HG03196 (cell line): ENCODE results near the gene MAN2B2.

Source experiments
- ATAC-seq: cut with Tn5 transposase; IDR thresholded peaks from one replicate; pipeline ENCODE4 v1.9.1; 2021; ENCODE audit not compliant: unreplicated experiment

The MAN2B2 gene

DNA sequence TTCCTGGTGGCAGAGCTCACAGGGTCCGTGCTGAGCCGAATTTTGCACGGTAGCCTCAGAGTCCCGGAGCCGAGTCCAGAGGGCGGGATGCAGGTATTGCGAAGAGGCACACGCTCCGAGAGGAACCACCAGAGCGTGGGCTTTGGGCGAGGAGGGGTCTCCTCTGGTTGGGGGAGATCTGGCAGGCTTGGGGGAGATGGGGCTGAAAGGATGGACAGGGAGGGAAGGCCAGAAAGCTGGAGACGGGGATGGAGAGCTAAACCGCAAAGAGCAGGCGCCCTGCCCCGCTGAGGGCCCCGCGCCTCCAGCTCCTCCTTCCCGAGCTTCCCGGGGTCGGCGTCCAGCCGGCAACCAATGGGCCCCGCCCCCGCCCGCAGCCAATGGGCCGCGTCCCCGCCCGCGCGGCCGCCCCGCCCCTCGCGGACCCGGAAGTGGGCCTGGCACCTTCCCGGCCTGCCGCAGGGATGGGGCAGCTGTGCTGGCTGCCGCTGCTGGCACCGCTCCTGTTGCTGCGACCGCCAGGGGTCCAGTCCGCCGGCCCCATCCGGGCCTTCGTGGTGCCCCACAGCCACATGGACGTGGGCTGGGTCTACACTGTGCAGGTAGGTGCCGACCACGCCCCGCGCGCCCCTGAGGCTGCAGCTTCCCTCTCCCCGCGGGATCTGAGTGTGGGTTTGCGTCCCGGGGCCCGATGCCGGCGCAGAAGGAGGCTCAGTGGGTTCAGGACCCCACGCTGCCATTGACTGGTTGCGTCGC is at the start of gene MAN2B2:
MAN2B2 (plus strand) TSS at position 443 of the 756 bp plus-strand sequence; CDS start at position 465, 22 bp downstream.
- ATAC-seq, result peak; percentile 93

DNA sequence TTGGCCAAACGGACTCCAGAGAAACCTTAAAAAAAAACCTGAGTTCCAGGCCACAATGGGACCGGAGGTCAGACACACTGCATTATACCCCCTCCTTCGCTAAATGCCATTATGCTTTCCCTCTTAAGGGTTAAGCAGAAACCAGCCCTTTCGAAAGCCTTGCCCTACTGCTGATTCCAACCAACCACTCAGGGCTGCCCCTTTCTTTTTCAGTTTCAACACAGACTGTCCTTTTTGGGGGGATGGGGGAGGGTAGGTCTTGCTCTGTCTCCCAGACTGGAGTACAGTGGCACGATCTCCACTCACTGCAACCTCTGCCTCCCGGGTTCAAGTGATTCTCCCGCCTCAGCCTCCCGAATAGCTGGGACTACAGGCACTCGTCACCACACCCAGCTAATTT is 49.5 kb upstream of the MAN2B2 start:
- ATAC-seq, result no peak

DNA sequence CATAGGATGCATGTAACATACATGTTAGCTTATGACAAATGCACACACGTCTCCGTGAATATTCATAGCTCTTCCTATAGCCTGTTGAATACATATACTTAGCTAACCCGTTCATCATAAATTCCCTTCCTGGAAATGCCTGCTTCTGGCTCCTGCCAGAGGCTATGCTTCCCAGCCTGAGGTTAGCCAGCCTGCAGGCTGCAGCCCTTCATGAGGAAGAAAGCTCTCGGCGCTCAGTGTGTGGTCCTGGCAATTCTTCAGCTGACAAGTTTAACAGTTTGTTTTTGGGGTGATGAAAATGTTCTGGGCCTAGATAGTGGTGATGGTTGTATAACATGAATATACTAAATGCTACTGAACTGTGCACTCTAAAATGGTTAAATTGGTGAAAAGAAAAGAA is 48.8 kb upstream of the MAN2B2 start:
- ATAC-seq, result no peak

DNA sequence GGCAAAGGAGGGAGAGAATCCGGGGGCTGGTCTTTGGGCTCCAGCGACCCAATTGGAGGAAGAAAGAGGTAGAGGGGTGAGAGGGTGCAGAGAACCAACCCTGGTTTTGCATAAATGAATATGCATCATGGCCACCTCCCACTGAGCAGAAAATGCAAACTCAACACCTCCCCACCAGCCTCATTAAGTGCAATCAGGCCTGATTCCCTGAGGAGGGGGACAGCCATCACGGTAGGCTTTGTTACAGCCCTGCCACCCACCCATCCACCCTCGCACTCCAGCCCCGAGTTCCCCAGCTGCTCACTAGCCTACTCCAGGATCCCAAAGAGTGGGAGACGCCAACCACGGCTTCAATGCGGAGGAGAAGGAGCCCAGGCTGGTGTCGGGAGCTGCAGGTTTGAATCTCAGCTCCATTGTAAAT is 48.3 kb upstream of the MAN2B2 start:
- ATAC-seq, result no peak

DNA sequence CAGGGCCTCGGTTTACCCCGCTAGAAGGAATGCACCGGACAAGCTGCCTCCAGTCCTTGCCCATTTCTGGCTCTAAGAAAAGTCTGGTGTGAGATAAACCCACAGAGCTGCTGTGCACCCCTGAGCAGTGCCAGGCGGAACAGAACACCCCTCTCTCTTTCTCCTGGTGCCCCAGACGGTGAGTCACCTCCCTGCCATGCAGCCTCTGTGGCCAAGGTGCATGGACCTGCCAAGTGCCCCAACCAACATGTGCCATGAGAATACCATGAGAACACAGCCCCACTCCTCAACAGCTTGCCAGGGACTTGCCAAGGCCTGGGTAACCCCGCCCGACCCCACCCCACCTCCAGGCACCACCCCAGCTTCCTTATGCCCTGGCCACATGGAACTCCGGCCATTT is 47.7 kb upstream of the MAN2B2 start:
- no peak for ATAC-seq

DNA sequence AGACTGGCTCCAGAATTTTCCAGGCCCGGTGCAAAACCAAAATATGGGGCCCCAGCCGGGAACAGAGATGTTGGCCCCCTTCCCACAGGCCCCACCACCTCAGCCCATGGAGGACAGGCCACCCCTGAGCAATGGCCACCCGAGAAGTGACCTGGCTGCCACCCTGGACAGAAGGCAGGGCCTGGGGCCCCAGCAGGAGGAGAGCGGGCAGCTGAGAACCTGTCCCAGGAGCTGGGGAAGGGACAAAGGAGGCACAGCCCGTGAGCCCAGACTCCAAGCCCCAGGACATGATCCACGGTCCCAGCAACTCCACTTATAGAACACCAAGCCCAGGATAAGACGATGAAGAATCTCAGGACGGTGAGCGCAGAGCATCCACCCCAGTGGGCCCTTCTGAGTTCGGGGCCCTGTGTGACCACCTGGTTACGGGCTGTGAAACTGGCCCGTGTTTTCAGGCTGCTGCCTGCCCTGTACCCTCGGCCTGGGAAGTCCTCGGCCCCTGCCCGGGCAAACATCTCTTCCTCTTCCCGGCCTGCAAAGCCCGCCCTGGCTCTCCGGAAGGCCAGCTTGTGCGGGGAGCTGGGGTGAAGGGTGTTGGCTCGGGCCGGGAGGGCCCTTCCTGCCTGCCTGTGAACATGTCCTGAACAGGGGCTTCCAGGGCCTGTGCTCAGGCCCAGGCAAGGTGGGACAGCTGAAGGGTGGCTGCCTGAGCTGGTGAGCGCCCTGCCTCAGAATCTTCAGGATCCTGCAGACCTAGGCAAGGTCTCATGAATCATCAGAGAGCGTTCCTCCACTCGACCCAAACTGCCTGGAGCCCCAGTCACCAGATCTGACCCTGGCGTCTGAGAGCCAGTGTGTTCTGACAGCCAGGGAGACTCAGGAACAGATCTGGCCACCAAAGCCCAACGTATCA is 47.0 kb upstream of the MAN2B2 start:
- ATAC-seq, result no peak

DNA sequence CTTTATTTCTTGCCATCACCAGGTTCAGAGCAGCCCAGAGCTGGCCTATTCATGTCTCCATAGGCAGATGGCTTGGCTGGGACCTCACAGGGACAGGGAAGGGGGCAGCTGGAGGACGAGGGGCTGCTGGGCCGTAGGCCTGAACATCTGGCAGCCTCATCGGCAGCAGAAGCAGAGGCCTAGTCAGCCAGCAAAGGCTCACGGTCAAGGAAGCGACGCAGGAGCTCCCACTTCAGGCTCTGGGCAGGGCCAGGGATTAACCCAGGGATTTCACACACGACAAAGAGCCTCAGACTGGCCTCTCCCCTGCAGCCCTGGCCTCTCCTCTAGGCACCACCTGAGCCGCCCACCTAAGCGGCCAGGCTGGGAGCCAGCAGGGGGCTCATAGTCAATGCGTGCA is 46.0 kb upstream of the MAN2B2 start:
- ATAC-seq, result no peak

DNA sequence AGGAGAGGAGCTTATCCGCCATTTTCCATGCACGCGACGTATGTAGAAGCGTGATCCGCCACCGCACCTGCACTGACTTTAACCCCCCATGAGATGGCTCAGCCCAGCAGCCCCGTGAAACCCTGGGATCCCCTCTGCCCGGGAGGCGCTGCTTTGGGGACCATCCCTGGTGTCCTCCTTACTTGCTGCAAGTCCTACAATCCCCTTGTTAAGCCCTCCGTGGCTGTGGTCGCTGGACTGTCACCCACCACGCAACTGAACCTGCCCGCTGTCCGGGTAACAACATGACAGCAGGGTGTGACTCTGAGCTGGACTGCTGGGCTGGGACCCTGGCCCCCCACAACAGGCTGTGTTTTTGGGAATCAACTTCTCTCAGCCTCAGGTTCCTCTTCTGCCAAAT is 44.7 kb upstream of the MAN2B2 start:
- no peak for ATAC-seq

DNA sequence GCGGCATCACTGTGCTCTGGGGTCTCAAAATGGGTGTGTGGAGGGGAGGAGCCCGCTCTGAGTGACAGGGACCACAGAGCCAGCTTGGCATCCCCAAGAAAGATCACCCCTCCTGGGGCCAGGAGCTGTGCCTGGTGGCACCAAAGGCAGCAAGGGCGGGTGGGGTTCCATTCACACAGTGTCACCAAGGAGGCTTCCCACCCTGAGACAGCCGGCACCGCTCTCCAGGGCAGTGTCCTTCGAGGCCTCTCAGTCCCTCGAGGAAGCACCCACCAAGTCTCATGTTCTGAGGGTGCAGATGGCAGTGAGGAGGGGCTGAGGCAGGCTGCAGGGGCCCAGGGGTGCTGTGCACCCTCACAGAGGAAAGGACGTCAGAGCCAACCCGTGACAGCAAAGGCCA is 44.0 kb upstream of the MAN2B2 start:
- no peak for ATAC-seq

DNA sequence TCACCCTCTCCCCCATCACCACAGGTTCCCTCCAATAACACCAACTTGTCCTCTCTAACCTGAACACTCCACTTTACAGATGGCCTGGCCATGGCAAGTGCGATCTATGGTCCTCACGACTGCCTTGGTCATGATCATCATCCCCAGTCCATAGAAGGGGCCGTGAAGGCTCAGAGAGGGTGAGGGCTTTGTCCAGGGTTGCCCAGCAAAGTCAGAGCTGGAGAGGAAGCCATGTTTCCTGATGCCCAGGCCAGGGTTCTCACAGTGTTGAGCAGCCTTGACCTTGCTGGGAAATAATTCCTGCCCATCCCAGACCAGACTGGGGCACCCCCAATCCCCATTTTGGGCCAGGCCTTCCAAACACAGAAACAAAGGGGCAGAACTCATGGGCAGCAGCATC is 42.9 kb upstream of the MAN2B2 start:
- no peak for ATAC-seq

DNA sequence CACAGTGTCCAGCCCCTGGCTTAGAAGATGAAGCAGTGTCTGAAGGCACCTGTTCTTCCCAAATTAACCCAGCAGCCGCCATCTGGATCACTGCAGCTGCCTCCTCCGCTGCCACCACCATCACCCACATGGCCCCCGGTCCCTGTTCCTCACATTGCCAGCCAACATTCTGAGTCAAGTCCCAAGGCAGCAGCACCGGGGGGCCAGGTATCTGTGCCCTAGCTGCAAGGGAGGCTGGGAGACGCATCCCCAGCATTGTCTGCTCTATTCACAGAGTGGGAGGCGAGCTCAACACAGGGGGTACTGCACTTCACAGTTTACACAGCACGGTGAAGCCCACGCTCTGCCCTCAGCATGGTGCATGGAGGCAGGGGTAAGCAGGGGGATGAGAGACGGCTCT is 42.3 kb upstream of the MAN2B2 start:
- no peak for ATAC-seq

DNA sequence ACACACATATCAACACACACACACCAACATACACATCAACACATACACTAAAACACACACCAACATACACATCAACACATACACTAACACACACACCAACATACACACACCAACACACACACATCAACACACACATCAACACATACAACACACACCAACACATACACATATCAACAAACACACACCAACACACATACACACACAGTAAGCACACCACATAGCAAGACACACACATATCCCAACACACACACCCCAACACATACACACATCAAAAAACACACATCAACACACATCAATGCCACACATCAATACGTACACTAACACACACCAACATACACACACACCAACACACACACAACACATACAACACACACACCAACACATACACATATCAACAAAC is 40.9 kb upstream of the MAN2B2 start:
- ATAC-seq, result no peak

DNA sequence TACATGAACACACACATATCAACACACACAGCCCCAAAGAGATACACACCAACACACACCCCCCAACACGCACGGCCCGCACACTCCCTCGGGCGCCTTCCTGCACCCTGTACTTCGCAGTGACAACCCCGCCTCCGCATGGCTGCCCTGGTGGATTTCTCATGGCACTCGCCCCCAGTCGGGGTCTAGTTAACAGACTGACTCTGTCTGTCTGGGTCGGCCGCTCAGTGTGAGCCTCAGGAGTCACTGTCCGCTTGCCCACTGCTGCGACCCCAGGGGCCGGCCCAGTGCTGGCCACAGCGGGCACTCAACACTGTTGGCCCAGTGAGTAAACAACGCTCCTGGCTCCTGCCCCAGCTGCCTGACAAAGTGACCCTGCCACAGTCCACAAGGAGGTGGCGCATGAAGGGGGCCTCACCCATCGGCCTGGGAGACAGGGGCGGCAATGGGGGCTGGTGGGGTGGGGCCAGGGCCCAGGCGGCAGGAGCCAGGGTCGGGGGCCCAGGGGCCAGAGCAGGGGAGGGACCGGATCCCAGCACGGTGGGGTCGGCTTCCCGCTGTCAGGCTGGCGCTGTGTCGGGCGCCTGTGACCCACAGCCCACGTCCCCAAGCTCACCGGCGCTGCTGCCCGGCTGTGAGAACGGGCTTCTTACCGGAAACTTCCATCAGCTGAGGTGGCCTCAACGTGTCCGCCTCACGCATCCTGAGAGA is 40.2 kb upstream of the MAN2B2 start:
- no peak for ATAC-seq

DNA sequence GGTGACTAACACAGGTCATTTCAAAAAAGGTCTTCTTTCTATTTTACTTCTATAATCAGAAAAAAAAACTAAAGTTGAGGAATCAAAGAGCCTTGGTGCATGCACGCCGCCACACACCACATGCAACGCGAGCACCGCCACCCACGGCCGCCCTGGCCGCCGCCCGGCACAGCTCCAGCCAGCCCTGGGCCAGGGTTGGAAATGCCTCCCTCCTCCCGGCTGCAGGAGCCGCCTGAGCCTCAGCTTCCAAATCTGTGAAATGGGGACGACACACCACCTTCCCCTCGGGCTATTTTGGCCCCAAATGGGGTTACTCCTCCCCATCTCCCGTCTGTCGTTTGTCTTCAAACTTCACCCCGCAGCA is 39.7 kb upstream of the MAN2B2 start:
- no peak for ATAC-seq

DNA sequence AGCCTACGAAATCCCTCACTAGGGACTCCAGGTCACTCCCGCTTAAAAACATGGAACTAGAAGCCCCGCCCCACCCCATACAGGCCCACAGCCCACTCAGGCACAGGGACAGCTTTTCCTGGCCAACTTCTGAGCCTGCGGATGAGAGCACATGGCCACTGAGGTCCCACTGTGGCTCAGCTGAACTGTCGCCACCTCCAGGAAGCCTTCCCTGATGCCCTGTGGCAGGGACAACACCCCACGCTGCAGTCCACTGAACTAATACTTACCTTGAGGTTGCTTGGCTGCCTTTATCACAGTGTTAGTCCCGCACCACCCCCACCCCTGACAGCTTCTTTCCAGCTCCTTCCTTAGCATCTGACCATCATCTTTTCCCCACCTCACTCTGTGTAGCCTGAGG is 39.3 kb upstream of the MAN2B2 start:
- no peak for ATAC-seq

DNA sequence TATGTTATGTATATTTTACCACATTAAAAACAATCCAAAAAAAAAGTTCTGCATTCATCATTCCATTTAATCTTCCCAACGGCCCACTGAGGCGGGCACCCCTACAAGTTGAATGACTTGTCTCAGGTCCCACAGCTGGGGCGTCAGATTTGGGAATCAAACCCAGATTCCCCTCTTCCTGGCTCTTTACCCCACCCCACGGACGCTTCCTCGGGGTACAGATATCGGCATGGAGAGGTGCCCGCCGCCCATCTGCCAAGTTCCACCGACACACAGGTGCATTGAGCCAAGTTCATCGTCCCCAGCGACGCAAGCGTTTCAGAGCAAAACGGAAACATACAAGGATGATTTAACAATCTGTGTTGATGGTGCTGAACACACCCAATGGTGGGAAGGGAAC is 36.9 kb upstream of the MAN2B2 start:
- no peak for ATAC-seq

DNA sequence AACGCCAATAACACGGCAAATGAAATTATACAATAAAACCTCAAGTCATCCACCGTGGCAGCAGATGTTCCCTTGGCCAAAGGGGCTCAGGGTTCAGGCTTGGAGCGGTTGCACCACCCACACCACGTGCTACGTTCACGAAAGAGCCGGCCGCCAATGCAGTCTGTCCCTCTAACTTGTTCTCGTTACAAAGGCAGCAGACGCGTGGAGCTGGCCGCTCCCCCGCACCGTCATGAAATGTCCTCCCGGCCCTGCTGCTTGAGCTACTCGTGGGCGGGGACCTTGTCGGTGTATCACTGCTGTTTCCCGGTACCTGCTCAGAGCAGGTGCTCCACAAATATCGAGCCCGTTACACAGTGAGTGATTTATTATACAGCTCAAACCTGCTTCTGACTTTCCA is 36.4 kb upstream of the MAN2B2 start:
- ATAC-seq, result no peak

DNA sequence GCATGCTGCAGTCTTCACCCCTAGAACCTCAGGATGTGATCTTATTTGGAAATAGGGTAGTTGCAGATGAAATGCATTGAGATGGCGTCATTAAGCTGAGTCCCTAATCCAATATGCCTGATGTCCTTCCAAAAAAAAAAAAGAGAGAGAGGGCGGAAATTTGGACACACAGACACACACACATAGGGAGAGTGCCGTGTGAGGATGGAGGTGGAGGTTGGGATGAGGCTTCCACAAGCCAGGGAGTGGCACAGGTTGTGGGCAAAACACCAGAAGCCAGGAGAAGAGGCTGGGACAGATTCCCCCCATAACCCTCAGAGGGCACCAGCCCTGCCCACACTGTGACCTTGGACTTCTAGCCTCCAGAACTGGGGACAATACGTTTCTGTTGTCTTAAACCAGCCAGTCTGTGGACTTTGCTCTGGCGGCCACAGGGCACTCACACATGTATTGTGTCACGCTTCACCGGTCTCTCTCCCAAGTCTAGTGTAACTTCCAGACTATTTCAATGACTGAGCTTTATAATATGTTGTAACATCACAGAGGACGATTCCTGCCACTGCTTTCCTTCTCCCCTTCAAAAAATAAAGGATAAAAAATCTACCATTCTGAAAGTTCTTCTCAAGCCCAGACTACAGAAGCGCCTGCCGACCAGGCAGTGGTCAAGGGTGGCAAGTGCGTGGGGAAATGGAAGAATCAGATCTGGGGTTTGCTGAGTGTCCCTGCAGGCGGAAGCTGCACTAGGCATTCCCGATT is 35.8 kb upstream of the MAN2B2 start:
- no peak for ATAC-seq

DNA sequence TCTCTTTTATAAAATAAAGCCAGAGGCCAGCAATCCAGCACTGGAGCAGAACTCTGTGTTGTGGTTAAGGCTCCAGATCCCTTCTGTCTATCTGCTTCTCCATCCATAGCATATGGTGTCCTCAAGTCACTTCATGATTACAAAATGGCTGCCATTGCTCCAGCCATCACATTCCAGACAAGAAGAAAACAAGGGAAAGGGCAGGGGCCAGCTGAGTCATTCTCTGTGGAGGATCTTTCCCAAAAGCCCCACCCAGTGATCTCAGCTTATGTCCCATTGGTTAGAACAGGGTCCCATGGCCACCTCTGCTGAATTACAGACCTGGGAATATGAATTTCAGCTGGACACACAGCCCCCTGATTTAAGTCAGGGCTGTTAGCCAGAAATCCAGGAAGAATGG is 34.1 kb upstream of the MAN2B2 start:
- ATAC-seq, result no peak

DNA sequence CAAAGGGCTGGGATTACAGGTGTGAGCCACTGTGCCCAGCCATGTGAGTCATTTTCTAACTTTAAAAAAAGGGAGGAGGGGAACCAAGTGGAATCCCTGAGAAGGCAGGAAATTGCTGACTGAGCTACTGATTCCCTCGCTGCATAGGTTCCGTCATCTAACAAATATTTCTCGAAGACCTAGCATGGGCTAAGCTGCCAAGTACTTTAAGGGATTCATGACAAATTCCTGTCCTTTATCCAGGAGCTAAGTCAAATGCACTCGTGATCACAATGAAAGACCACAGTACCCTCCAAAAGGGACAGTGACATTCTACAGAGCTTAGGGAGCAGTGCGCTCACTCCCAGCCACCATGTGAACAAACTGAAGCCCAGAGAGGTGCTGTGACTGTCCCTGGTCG is 33.2 kb upstream of the MAN2B2 start:
- no peak for ATAC-seq

DNA sequence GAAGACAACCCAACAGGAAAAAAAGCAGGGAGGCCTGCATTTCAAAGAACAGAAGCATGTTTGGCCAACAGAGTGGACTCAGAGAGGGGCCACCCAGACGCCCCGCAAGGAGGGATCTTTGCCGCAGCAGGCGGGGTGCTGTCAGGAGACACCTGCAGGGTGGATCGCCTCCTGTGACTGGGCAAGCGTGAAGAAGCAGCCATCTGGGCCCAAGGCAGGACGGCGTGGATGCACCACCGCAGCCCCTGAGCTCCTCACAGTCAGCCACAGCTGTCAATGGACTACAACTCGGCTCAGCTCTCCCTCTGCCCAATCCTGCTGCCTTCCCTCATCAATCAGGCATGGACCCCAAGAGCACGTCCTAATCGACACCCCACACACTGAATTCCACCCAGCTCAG is 32.0 kb upstream of the MAN2B2 start:
- no peak for ATAC-seq
